H1 (cell line): ENCODE results near the gene NXNL2. TPM values are rescaled to one million over a fixed set of nuclear protein-coding genes. Genes with fewer than 3 reads are reported as not detected.
A peak's percentile ranks its signal among the peaks of the same experiment; 100 is the strongest.

Source experiments
- CTCF ChIA-PET: fragments of 300-600 bp; sonication (Branson Sonifier 250); formaldehyde crosslinking; loops from one replicate; lab custom pipeline; 2021; ENCODE audit not compliant: partially characterized antibody; lab: Charles Lee
- POLR2A ChIA-PET: fragments of 300-600 bp; sonication (Branson Sonifier 250); formaldehyde crosslinking; loops from one replicate; lab custom pipeline; 2021; ENCODE audit warnings: inconsistent platforms; ENCODE audit not compliant: partially characterized antibody; lab: Charles Lee
- DNase-seq, 2 experiments: peaks; one replicate each; pipeline versions ENCODE4 v3.0.0 to v3.0.0-alpha.2; 2010 to 2022; ENCODE audit warnings: low spot score in 2 of 2, low read depth in 1 of 2, mixed read lengths in 1 of 2
- FAIRE-seq: peaks from 2 replicates; lab custom pipeline; 2011; peaks lifted over from hg19 to GRCh38; lab: Jason Lieb, UNC
- H2AFZ ChIP-seq: 2 replicates; pipeline ENCODE4 v1.8.1; 2012; ENCODE audit warnings: low read length, inconsistent platforms
- H2AK5ac ChIP-seq: 2 replicates; pipeline ENCODE4 v1.6.1; 2013; ENCODE audit warnings: low read depth, low read length
- H2BK120ac ChIP-seq: replicated peaks from 2 replicates; pipeline ENCODE3; 2013; ENCODE audit warnings: low read depth, low read length, inconsistent platforms
- H2BK12ac ChIP-seq: 2 replicates; pipeline ENCODE4 v1.6.1; 2013; ENCODE audit warnings: low read depth, low read length
- H2BK15ac ChIP-seq: 2 replicates; pipeline ENCODE4 v1.6.1; 2013; ENCODE audit warnings: low read length
- H2BK20ac ChIP-seq: 2 replicates; pipeline ENCODE4 v1.6.1; 2013; ENCODE audit warnings: low read length
- H2BK5ac ChIP-seq: 2 replicates; pipeline ENCODE4 v1.6.1; 2013; ENCODE audit warnings: low read depth, low read length
- H3K14ac ChIP-seq: 2 replicates; pipeline ENCODE4 v1.6.1; 2013; ENCODE audit warnings: inconsistent platforms; ENCODE audit not compliant: insufficient read length
- H3K18ac ChIP-seq: 2 replicates; pipeline ENCODE4 v1.6.1; 2013; ENCODE audit warnings: low read length; ENCODE audit errors: extremely low read depth
- H3K23ac ChIP-seq: 2 replicates; pipeline ENCODE4 v1.6.1; 2013; ENCODE audit warnings: inconsistent platforms; ENCODE audit not compliant: insufficient read length
- H3K23me2 ChIP-seq: 2 replicates; pipeline ENCODE4 v1.6.1; 2013; ENCODE audit warnings: low read depth, low read length
- H3K27ac ChIP-seq: 2 replicates; pipeline ENCODE4 v1.6.1; 2011; ENCODE audit warnings: low read depth, low read length, inconsistent platforms
- H3K27me3 ChIP-seq, 4 experiments: replicated peaks in 1 of 4; 1 replicate in 1 of 4; 2 replicates in 3 of 4; pipeline versions ENCODE4 v1.6.1 to v1.8.1; 2011 to 2013; ENCODE audit warnings: low read length in 3 of 4, mild to moderate bottlenecking in 3 of 4, inconsistent platforms in 2 of 4, mixed read lengths in 2 of 4, moderate library complexity in 1 of 4; ENCODE audit not compliant: control insufficient read depth in 3 of 4, insufficient read depth in 3 of 4; ENCODE audit errors: extremely low read depth in 1 of 4
- H3K36me3 ChIP-seq, 4 experiments: 2 replicates each; pipeline versions ENCODE4 v1.6.1 to v1.8.1; 2011 to 2013; ENCODE audit warnings: mild to moderate bottlenecking in 4 of 4, low read length in 3 of 4, moderate library complexity in 2 of 4, control low read depth in 1 of 4, inconsistent platforms in 1 of 4; ENCODE audit not compliant: insufficient read depth in 4 of 4, control insufficient read depth in 2 of 4
- H3K4ac ChIP-seq: replicated peaks from 2 replicates; pipeline ENCODE3; 2013; ENCODE audit warnings: low read length, low read depth, mixed read lengths, inconsistent platforms; ENCODE audit not compliant: insufficient read length
- H3K4me1 ChIP-seq, 4 experiments: replicated peaks in 1 of 4; 1 replicate in 1 of 4; 2 replicates in 3 of 4; pipeline versions ENCODE4 v1.6.1 to v1.8.1; 2011 to 2013; ENCODE audit warnings: low read length in 3 of 4, inconsistent platforms in 2 of 4, mixed read lengths in 1 of 4; ENCODE audit not compliant: insufficient read depth in 4 of 4, control insufficient read depth in 3 of 4
- H3K4me2 ChIP-seq, 2 experiments: 2 replicates each; pipeline versions ENCODE4 v1.6.1 to v1.8.1; 2011 to 2013; ENCODE audit warnings: low read depth in 2 of 2, low read length in 2 of 2, control low read depth in 1 of 2, inconsistent platforms in 1 of 2, mild to moderate bottlenecking in 1 of 2; ENCODE audit not compliant: insufficient read depth in 1 of 2
- H3K4me3 ChIP-seq, 4 experiments: fragments of 200-600, 300-600 bp in 1 of 4; sonication (generic), shearing (Covaris generic), sonication (Bioruptor Twin) in 1 of 4; 2 replicates each; pipeline versions ENCODE4 v1.5.1 to v1.8.1; 2011 to 2016; ENCODE audit warnings: low read length in 4 of 4, low read depth in 3 of 4, control low read depth in 2 of 4, inconsistent platforms in 2 of 4, mild to moderate bottlenecking in 2 of 4, mixed read lengths in 1 of 4, moderate library complexity in 1 of 4; ENCODE audit not compliant: insufficient read depth in 2 of 4; ENCODE audit errors: extremely low read depth in 1 of 4
- H3K56ac ChIP-seq: replicated peaks from 2 replicates; pipeline ENCODE3; 2013; ENCODE audit warnings: low read depth, mild to moderate bottlenecking, mixed read lengths, low read length, inconsistent platforms; ENCODE audit not compliant: insufficient read length
- H3K79me1 ChIP-seq: 2 replicates; pipeline ENCODE4 v1.6.1; 2013; ENCODE audit warnings: low read depth, low read length, control low read depth
- H3K79me2 ChIP-seq, 2 experiments: 2 replicates each; pipeline versions ENCODE4 v1.6.1 to v1.8.1; 2012 to 2013; ENCODE audit warnings: low read length in 2 of 2, mild to moderate bottlenecking in 2 of 2, inconsistent platforms in 1 of 2; ENCODE audit not compliant: insufficient read depth in 2 of 2, control insufficient read depth in 1 of 2
- H3K9ac ChIP-seq, 4 experiments: replicated peaks in 1 of 4; 1 replicate in 1 of 4; 2 replicates in 3 of 4; pipeline versions ENCODE4 v1.6.1 to v1.8.1; 2011 to 2013; ENCODE audit warnings: low read depth in 3 of 4, low read length in 3 of 4, control low read depth in 2 of 4, mild to moderate bottlenecking in 2 of 4, moderate library complexity in 2 of 4, inconsistent platforms in 1 of 4; ENCODE audit errors: extremely low read depth in 1 of 4
- H3K9me3 ChIP-seq, 2 experiments: 2 replicates each; pipeline versions ENCODE4 v1.6.1 to v1.8.1; 2012 to 2013; ENCODE audit warnings: mild to moderate bottlenecking in 2 of 2, moderate library complexity in 2 of 2, control low read depth in 1 of 2, inconsistent platforms in 1 of 2, low read depth in 1 of 2, low read length in 1 of 2, mixed read lengths in 1 of 2; ENCODE audit not compliant: insufficient read depth in 2 of 2
- H4K20me1 ChIP-seq, 2 experiments: replicated peaks in 1 of 2; 2 replicates each; pipeline versions ENCODE3 to v1.8.1; 2011 to 2013; ENCODE audit warnings: inconsistent platforms in 2 of 2, low read length in 2 of 2, mild to moderate bottlenecking in 1 of 2; ENCODE audit not compliant: insufficient read depth in 2 of 2, control insufficient read depth in 1 of 2
- H4K5ac ChIP-seq: 2 replicates; pipeline ENCODE4 v1.6.1; 2013; ENCODE audit warnings: low read length, low read depth, mixed read lengths, inconsistent platforms; ENCODE audit not compliant: insufficient read length
- H4K8ac ChIP-seq: 2 replicates; pipeline ENCODE4 v1.8.0; 2013; ENCODE audit warnings: mild to moderate bottlenecking, moderate library complexity, low read length, inconsistent platforms; ENCODE audit not compliant: insufficient read depth; ENCODE audit errors: extremely low read depth
- H4K91ac ChIP-seq: replicated peaks from 2 replicates; pipeline ENCODE3; 2013; ENCODE audit warnings: low read length, mixed read lengths, inconsistent platforms; ENCODE audit not compliant: insufficient read length
- HDAC2 ChIP-seq, 2 experiments: fragments of 300-600 bp in 1 of 2; sonication (generic) in 1 of 2; IDR thresholded peaks; 2 replicates each; pipeline ENCODE4 v1.6.1; 2011 to 2012; ENCODE audit warnings: low read depth in 2 of 2, low read length in 2 of 2, mild to moderate bottlenecking in 2 of 2, moderate library complexity in 2 of 2, borderline replicate concordance in 1 of 2, inconsistent platforms in 1 of 2
- WGBS, 2 experiments: shearing (Covaris generic) in 1 of 2; methylation state at CpG; one replicate each; pipeline versions ENCODE4 v1.1.6 to v1.1.7; 2013 to 2015; ENCODE audit warnings: low lambda C conversion rate in 2 of 2, mixed read lengths in 2 of 2, inconsistent platforms in 1 of 2, low coverage in 1 of 2, missing lambda C conversion rate in 1 of 2; ENCODE audit not compliant: insufficient replicate concordance in 2 of 2, insufficient coverage in 1 of 2, insufficient read length in 1 of 2; ENCODE audit errors: extremely low coverage in 1 of 2, missing lambda C conversion rate in 1 of 2; 5-methylcytosine and 5-hydroxymethylcytosine counted together
- polyA plus RNA-seq, 7 experiments: library from polyadenylated mRNA; depleted of rRNA in 3 of 7; stranded (reverse) in 5 of 7; unstranded in 2 of 7; fragments of >200 nt in 5 of 7; fragments of 200-250 nt in 2 of 7; gene quantifications; 1 replicate in 5 of 7; 2 replicates in 1 of 7; 4 replicates in 1 of 7; pipeline versions ENCODE4 v1.2.1 to v1.2.3, GENCODE V29; 2011 to 2013; ENCODE audit warnings: missing spikeins in 2 of 7, mixed read lengths in 2 of 7
- total RNA-seq: library from RNA; stranded (reverse); fragmentation: NEBNext Ultra II Directional; extraction: Animal tissue kit (Norgen Biotek cat#: 25700); gene quantifications from 2 replicates; pipeline ENCODE4 v1.2.1, GENCODE V29; 2021

The NXNL2 gene
- total and polyA plus RNA-seq, 2 of the 8 experiments (the other 6 are each of a cell fraction or from before 2014, with no cell fraction given) = 1.9 to 2.6 TPM

- CTCF ChIA-PET = interaction anchor here (1.2 kb wide), 1 partner anchor 215 kb away, joined by 3 read pairs; no protein-coding TSS in a partner anchor
- peaks cover 0 to 9% (median 1%) of the 10 kb centered on the region in 4 experiments; a peak in 3 of 7 replicates for H3K4me1 ChIP-seq
Observed at GRCh38 chr9:88528080-88528790, 6.7 kb upstream of the NXNL2 start.

More at GRCh38 chr9:88528080-88528790, 6.7 kb upstream of the NXNL2 start:
- Histone ChIP-seq H3K9ac (no peak overlapping the region), H4K5ac (no peak overlapping the region), H4K8ac (no peak overlapping the region), H3K4me3 (no peak overlapping the region), H4K20me1 (no peaks in the 10 kb centered on the region), H3K23me2 (peaks cover 5% of the 10 kb centered on the region; the same call in 1 of the 2 replicates), H3K14ac (no peak overlapping the region), H2AK5ac (no peak overlapping the region), H3K18ac (no peak overlapping the region), H3K23ac (no peak overlapping the region), H3K79me2 (no peaks in the 10 kb centered on the region), H3K27me3 (peaks cover 0 to 3% (median 1%) of the 10 kb centered on the region in 4 experiments; a peak in 1 of 7 replicates), H3K79me1 (no peaks in the 10 kb centered on the region), H2BK120ac (no peak overlapping the region), H3K56ac (no peak overlapping the region), H3K27ac (no peak overlapping the region), H4K91ac (no peak overlapping the region), H3K4me2 (no peak overlapping the region), H2AFZ (no peak overlapping the region), H2BK15ac (0 out of 2 replicates have a peak overlapping the region, but pooled peaks have one; percentile 12), H2BK12ac (no peak overlapping the region), H3K4ac (no peak overlapping the region), H3K9me3 (no peaks in the 10 kb centered on the region), H3K36me3 (no peaks in the 10 kb centered on the region), H2BK5ac (no peak overlapping the region), H2BK20ac (no peak overlapping the region)
- DNase-seq (no peak), FAIRE-seq (no peak)
- no peak for TF ChIP-seq HDAC2 (IDR thresholded peaks at IDR 0.05; ENCODE audit: borderline replicate concordance in 1 of 2, low read depth in 2 of 2, low read length in 2 of 2)
- WGBS, 2 experiments = 88% methylated on average over 6 of the region's 6 CpGs; no CpG with 5 or more reads in 1 of the 2 experiments
- POLR2A ChIA-PET = interaction anchor here (0.7 kb wide), 1 partner anchor 260 kb away, joined by 3 read pairs; no protein-coding TSS in a partner anchor
